HUES64 (cell line): Measurements from ENCODE around the gene PRKAR1B.

Experiments
- H3K27ac ChIP-seq: 2 replicates; pipeline ENCODE4 v1.7.0; 2013; ENCODE audit warnings: low read depth, low read length, inconsistent platforms
- H3K27me3 ChIP-seq: 2 replicates; pipeline ENCODE4 v1.6.1; 2013; ENCODE audit warnings: mild to moderate bottlenecking, low read length; ENCODE audit not compliant: insufficient read depth
- H3K36me3 ChIP-seq: 2 replicates; pipeline ENCODE4 v1.6.1; 2013; ENCODE audit warnings: mild to moderate bottlenecking, low read length; ENCODE audit not compliant: insufficient read depth
- H3K4me1 ChIP-seq: 2 replicates; pipeline ENCODE4 v1.6.1; 2013; ENCODE audit warnings: mild to moderate bottlenecking, low read length, moderate library complexity; ENCODE audit not compliant: insufficient read depth
- H3K4me3 ChIP-seq: 2 replicates; pipeline ENCODE4 v1.5.1; 2013; ENCODE audit warnings: mild to moderate bottlenecking, low read length, moderate library complexity
- H3K9ac ChIP-seq: 2 replicates; pipeline ENCODE4 v1.6.1; 2013; ENCODE audit warnings: mild to moderate bottlenecking, low read depth, low read length
- H3K9me3 ChIP-seq: 2 replicates; pipeline ENCODE4 v1.6.1; 2013; ENCODE audit warnings: low read depth, low read length; ENCODE audit not compliant: insufficient read depth
- WGBS: fragments of 150-250, 120-280 bp; methylation state at CpG from one replicate; pipeline ENCODE4 v1.1.7; 2013; ENCODE audit warnings: missing lambda C conversion rate; 5-methylcytosine and 5-hydroxymethylcytosine counted together

PRKAR1B gene

GRCh38 chr7:768881-769504, 41.9 kb upstream of the PRKAR1B start:
- Histone ChIP-seq H3K4me3 (no peak overlapping the region), H3K4me1 (no peaks in the 10 kb centered on the region)

GRCh38 chr7:767941-768731, 41.1 kb upstream of the PRKAR1B start:
- Histone ChIP-seq H3K36me3 (peaks cover 63% of the 10 kb centered on the region), H3K9ac (no peak overlapping the region), H3K27me3 (no peaks in the 10 kb centered on the region), H3K27ac (no peak overlapping the region), H3K9me3 (no peaks in the 10 kb centered on the region), H3K4me1 (no peaks in the 10 kb centered on the region), H3K4me3 (no peak overlapping the region)
- 94% methylated on average over 65 of the region's 65 CpGs for WGBS

More at GRCh38 chr7:768881-769504, 41.9 kb upstream of the PRKAR1B start:
- Histone ChIP-seq H3K9ac (no peak overlapping the region), H3K9me3 (no peaks in the 10 kb centered on the region), H3K27me3 (no peaks in the 10 kb centered on the region), H3K36me3 (peaks cover 55% of the 10 kb centered on the region), H3K27ac (no peak overlapping the region)
- WGBS: 95% methylated on average over 36 of the region's 36 CpGs

GRCh38 chr7:767580-767940, 40.5 kb upstream of the PRKAR1B start:
- H3K4me1 ChIP-seq: no peaks in the 10 kb centered on the region
- no peaks in the 10 kb centered on the region for H3K27me3 ChIP-seq
- H3K4me3 ChIP-seq: no peak overlapping the region
- peaks cover 67% of the 10 kb centered on the region for H3K36me3 ChIP-seq
- H3K9me3 ChIP-seq: no peaks in the 10 kb centered on the region
- H3K9ac ChIP-seq: no peak overlapping the region
- no peak overlapping the region for H3K27ac ChIP-seq
- 90% methylated on average over 21 of the region's 21 CpGs for WGBS

- no peaks in the 10 kb centered on the region for H3K27me3 ChIP-seq
- peaks cover 69% of the 10 kb centered on the region for H3K36me3 ChIP-seq
- WGBS: 90% methylated on average over 7 of the region's 7 CpGs
- no peak overlapping the region for H3K27ac ChIP-seq
- no peak overlapping the region for H3K4me3 ChIP-seq
- H3K9ac ChIP-seq: no peak overlapping the region
- H3K9me3 ChIP-seq: no peaks in the 10 kb centered on the region
- H3K4me1 ChIP-seq: no peaks in the 10 kb centered on the region
Measured at GRCh38 chr7:765383-765782, 38.3 kb upstream of the PRKAR1B start.

- Histone ChIP-seq H3K36me3 (peaks cover 80% of the 10 kb centered on the region), H3K9me3 (no peaks in the 10 kb centered on the region)
- WGBS: 97% methylated on average over 19 of the region's 19 CpGs
Measured at GRCh38 chr7:763762-764161, 36.7 kb upstream of the PRKAR1B start.

GRCh38 chr7:762885-763284, 35.8 kb upstream of the PRKAR1B start:
- WGBS: 90% methylated on average over 5 of the region's 5 CpGs
- no peak overlapping the region for H3K27ac ChIP-seq
- H3K9me3 ChIP-seq: no peaks in the 10 kb centered on the region
- no peak overlapping the region for H3K4me3 ChIP-seq
- no peaks in the 10 kb centered on the region for H3K4me1 ChIP-seq
- no peak overlapping the region for H3K9ac ChIP-seq
- peaks cover 81% of the 10 kb centered on the region for H3K36me3 ChIP-seq
- H3K27me3 ChIP-seq: no peaks in the 10 kb centered on the region

More at GRCh38 chr7:763762-764161, 36.7 kb upstream of the PRKAR1B start:
- Histone ChIP-seq H3K27ac (no peak overlapping the region), H3K9ac (no peak overlapping the region), H3K4me1 (no peaks in the 10 kb centered on the region), H3K27me3 (no peaks in the 10 kb centered on the region), H3K4me3 (no peak overlapping the region)

- no peak overlapping the region for H3K9ac ChIP-seq
- H3K4me1 ChIP-seq: no peaks in the 10 kb centered on the region
- no peak overlapping the region for H3K4me3 ChIP-seq
- WGBS: 97% methylated on average over 11 of the region's 11 CpGs
- no peaks in the 10 kb centered on the region for H3K27me3 ChIP-seq
- no peaks in the 10 kb centered on the region for H3K9me3 ChIP-seq
- H3K36me3 ChIP-seq: peaks cover 88% of the 10 kb centered on the region
- H3K27ac ChIP-seq: no peak overlapping the region
Measured at GRCh38 chr7:761631-762030, 34.5 kb upstream of the PRKAR1B start.

- H3K27me3 ChIP-seq: no peaks in the 10 kb centered on the region
- peaks cover 88% of the 10 kb centered on the region for H3K36me3 ChIP-seq
- WGBS: 95% methylated on average over 12 of the region's 12 CpGs
Measured at GRCh38 chr7:761101-761500, 34.0 kb upstream of the PRKAR1B start.

GRCh38 chr7:760006-760405, 32.9 kb upstream of the PRKAR1B start:
- H3K4me3 ChIP-seq: no peak overlapping the region
- H3K9ac ChIP-seq: no peak overlapping the region
- H3K27me3 ChIP-seq: no peaks in the 10 kb centered on the region
- H3K9me3 ChIP-seq: no peaks in the 10 kb centered on the region
- peaks cover 85% of the 10 kb centered on the region for H3K36me3 ChIP-seq
- no peak overlapping the region for H3K27ac ChIP-seq
- 93% methylated on average over 16 of the region's 16 CpGs for WGBS
- H3K4me1 ChIP-seq: no peaks in the 10 kb centered on the region

More at GRCh38 chr7:761101-761500, 34.0 kb upstream of the PRKAR1B start:
- Histone ChIP-seq H3K4me1 (no peaks in the 10 kb centered on the region), H3K4me3 (no peak overlapping the region), H3K27ac (no peak overlapping the region), H3K9me3 (no peaks in the 10 kb centered on the region), H3K9ac (no peak overlapping the region)

GRCh38 chr7:759569-759968, 32.5 kb upstream of the PRKAR1B start:
- Histone ChIP-seq H3K4me1 (no peaks in the 10 kb centered on the region), H3K9me3 (no peaks in the 10 kb centered on the region), H3K36me3 (peaks cover 85% of the 10 kb centered on the region), H3K4me3 (no peak overlapping the region), H3K9ac (no peak overlapping the region), H3K27ac (no peak overlapping the region), H3K27me3 (no peaks in the 10 kb centered on the region)
- WGBS: 97% methylated on average over 8 of the region's 8 CpGs

- no peaks in the 10 kb centered on the region for H3K27me3 ChIP-seq
- H3K36me3 ChIP-seq: peaks cover 79% of the 10 kb centered on the region
- 90% methylated on average over 19 of the region's 19 CpGs for WGBS
- no peaks in the 10 kb centered on the region for H3K9me3 ChIP-seq
- H3K27ac ChIP-seq: no peak overlapping the region
- no peak overlapping the region for H3K4me3 ChIP-seq
- H3K9ac ChIP-seq: no peak overlapping the region
- H3K4me1 ChIP-seq: no peaks in the 10 kb centered on the region
Measured at GRCh38 chr7:757741-758163, 30.7 kb upstream of the PRKAR1B start.
